Glutamatergic neuron (in vitro differentiated cells): ENCODE results near the gene TACR1. TPM values are rescaled to one million over a fixed set of nuclear protein-coding genes. Genes with fewer than 3 reads are reported as not detected.

ENCODE experiments used
- DNase-seq: peaks from one replicate; pipeline ENCODE4 v3.0.0; 2022
- H3K27ac Mint-ChIP-seq: one replicate; pipeline ENCODE4 v1.8.0; 2020; ENCODE audit warnings: mild to moderate bottlenecking, mixed read lengths, inconsistent platforms; ENCODE audit not compliant: unreplicated experiment
- H3K27me3 Mint-ChIP-seq: one replicate; pipeline ENCODE4 v1.8.0; 2020; ENCODE audit warnings: mild to moderate bottlenecking, moderate library complexity, mixed read lengths, inconsistent platforms; ENCODE audit not compliant: unreplicated experiment
- H3K36me3 Mint-ChIP-seq: one replicate; pipeline ENCODE4 v1.8.0; 2020; ENCODE audit warnings: mild to moderate bottlenecking, mixed read lengths, inconsistent platforms; ENCODE audit not compliant: unreplicated experiment
- H3K4me1 Mint-ChIP-seq: one replicate; pipeline ENCODE4 v1.8.0; 2020; ENCODE audit warnings: mild to moderate bottlenecking, low read depth, mixed read lengths, inconsistent platforms; ENCODE audit not compliant: unreplicated experiment
- H3K4me3 Mint-ChIP-seq: one replicate; pipeline ENCODE4 v1.8.0; 2020; ENCODE audit warnings: mild to moderate bottlenecking, mixed read lengths, inconsistent platforms; ENCODE audit not compliant: unreplicated experiment
- H3K9me3 Mint-ChIP-seq: one replicate; pipeline ENCODE4 v1.8.0; 2020; ENCODE audit warnings: mild to moderate bottlenecking, moderate library complexity, mixed read lengths, inconsistent platforms; ENCODE audit not compliant: unreplicated experiment
- total RNA-seq: library from RNA; stranded (reverse); fragmentation: NEBNext Ultra II Directional; extraction: Animal tissue kit (Norgen Biotek cat#: 25700); gene quantifications from one replicate; pipeline ENCODE4 v1.2.1, GENCODE V29; 2021; ENCODE audit not compliant: unreplicated experiment
- TF ChIP-seq, protein P1 (sequence below): fragments of 200-600 bp; sonication (generic); IDR thresholded peaks from one replicate; pipeline ENCODE4 v1.5.0; 2021; ENCODE audit not compliant: partially characterized antibody, unreplicated experiment

TACR1 gene
- total RNA-seq, 1 donor from 2014 or later = 0.17 TPM

DNA sequence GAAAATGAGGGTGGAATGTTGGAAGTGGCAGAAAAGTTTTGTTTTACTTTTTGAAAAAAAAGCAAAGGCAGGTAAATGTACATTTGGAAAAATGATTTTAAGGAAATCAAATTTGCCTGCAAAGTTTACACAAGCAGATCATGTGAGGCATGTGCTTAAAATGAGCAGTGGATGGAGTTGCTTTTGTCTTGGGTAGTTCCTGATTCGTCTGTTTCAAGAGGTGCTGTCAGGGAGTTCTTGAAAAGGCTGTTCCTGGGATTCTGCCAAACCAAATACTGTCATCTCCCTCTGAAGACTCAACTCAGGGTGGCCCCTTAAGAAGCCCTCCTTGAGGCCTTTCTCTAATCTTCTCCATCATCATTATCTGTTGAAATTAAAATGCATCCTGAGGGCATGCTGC, 59.0 kb downstream of the TACR1 start:
- Mint-ChIP-seq H3K27me3 (peaks cover 2% of the 10 kb centered on the region), H3K36me3 (no peaks in the 10 kb centered on the region), H3K9me3 (no peaks in the 10 kb centered on the region), H3K4me3 (no peak overlapping the region), H3K4me1 (no peaks in the 10 kb centered on the region), H3K27ac (no peak overlapping the region)
- no peak for DNase-seq
- TF ChIP-seq, protein P1, sequence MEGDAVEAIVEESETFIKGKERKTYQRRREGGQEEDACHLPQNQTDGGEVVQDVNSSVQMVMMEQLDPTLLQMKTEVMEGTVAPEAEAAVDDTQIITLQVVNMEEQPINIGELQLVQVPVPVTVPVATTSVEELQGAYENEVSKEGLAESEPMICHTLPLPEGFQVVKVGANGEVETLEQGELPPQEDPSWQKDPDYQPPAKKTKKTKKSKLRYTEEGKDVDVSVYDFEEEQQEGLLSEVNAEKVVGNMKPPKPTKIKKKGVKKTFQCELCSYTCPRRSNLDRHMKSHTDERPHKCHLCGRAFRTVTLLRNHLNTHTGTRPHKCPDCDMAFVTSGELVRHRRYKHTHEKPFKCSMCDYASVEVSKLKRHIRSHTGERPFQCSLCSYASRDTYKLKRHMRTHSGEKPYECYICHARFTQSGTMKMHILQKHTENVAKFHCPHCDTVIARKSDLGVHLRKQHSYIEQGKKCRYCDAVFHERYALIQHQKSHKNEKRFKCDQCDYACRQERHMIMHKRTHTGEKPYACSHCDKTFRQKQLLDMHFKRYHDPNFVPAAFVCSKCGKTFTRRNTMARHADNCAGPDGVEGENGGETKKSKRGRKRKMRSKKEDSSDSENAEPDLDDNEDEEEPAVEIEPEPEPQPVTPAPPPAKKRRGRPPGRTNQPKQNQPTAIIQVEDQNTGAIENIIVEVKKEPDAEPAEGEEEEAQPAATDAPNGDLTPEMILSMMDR = no peak

DNA sequence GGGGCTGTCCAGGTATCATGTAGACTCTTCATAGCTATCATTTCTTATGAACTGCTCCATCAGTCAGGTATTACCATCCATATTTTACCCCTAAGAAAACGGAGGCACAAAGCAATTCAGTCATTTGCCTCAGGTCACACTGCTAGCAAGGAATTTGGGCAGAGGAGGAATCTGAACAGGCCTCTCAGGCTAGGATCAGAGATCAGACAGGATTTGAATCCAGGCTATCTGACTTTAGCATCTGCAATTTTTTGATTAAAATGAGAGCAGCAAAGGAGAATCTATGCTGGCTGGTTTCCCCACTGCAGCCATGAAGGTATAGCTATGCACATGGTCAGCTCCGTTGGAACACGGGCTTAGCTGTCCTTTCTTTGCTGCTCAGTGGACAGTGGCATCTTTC, 60.1 kb downstream of the TACR1 start:
- Mint-ChIP-seq H3K9me3 (no peaks in the 10 kb centered on the region), H3K27ac (no peak overlapping the region), H3K4me1 (no peaks in the 10 kb centered on the region), H3K4me3 (no peak overlapping the region), H3K36me3 (no peaks in the 10 kb centered on the region), H3K27me3 (peaks cover 2% of the 10 kb centered on the region)
- TF ChIP-seq, protein P1 = no peak
- no peak for DNase-seq

DNA sequence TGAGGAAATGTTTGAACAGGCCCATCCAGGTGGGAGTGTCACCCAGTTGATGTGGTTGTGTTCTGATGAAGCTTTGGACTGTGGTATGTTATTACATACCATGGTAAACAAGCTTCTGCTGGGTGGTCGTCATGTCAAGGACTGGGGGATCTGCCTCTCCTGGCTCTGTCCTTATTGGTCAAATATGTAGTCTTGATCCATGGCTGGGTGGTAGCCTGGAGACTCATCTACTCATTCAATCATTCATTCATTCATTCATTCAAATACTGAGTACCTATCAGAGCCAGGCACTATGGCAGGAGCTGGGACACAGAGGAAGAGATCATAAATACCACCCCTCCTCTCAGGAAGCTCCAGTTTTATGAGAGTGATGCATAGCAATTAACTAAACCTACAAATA, 60.8 kb downstream of the TACR1 start:
- Mint-ChIP-seq H3K9me3 (no peaks in the 10 kb centered on the region), H3K4me1 (no peaks in the 10 kb centered on the region), H3K36me3 (no peaks in the 10 kb centered on the region), H3K4me3 (no peak overlapping the region), H3K27ac (no peak overlapping the region), H3K27me3 (peaks cover 2% of the 10 kb centered on the region)
- TF ChIP-seq, protein P1 = no peak
- DNase-seq = no peak

DNA sequence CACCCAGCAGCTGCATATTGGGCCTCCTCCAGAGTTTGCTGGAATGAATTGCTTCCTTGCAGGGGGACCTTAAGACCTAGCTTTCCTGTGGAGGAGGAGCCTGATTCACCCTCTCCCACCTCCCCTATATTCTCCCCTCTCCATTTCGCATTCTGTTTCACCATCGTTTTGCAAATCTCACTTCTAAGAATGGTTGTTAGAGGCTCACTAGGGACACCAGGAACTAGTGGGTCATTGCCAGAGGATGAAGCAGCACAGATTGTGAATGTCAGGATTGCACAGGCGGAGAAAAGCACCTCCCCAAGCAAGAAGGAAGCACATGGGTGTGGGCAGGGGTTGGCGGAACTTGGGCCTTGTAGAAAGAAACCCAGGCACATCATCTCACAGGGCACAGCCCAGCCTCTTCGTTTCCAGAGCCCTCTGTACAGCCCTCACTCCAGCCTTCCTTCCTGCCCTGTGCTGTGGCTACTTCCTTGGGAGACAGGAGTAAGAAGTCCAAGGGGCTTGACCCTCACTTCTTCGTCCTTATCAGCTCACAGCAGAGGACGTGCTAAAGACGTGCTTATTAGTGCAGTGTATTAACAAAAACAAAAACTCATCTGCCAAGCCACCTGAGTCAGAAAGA, 63.4 kb downstream of the TACR1 start:
- no peak for DNase-seq
- TF ChIP-seq, protein P1 = no peak
- H3K27me3 Mint-ChIP-seq = peaks cover 2% of the 10 kb centered on the region
- H3K4me1 Mint-ChIP-seq = no peaks in the 10 kb centered on the region
- H3K36me3 Mint-ChIP-seq = no peaks in the 10 kb centered on the region
- H3K4me3 Mint-ChIP-seq = no peak overlapping the region
- H3K9me3 Mint-ChIP-seq = no peaks in the 10 kb centered on the region
- H3K27ac Mint-ChIP-seq = no peak overlapping the region

DNA sequence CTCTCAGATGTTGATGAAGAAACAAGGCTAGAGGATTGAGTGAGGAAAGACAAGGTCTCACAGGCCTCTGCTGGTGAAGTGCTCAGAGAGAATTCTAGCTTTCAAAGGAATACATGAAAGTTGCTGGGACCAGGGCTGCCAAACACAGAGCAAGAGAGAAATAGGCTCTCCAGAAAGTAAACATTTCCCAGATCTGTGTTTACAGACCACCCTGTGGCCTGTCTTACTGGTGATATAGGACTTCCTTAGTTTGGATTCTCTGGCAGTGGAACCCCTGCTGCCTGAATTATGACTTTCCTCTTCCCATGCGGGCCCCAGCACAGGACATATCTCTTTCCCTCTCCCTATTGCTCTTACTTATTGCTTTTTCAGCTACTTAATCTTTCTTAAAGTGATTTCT, 64.5 kb downstream of the TACR1 start:
- Mint-ChIP-seq H3K4me1 (peaks cover 3% of the 10 kb centered on the region), H3K9me3 (no peaks in the 10 kb centered on the region)
- DNase-seq = no peak

More for the DNA sequence above, 64.5 kb downstream of the TACR1 start:
- Mint-ChIP-seq H3K4me3 (no peak overlapping the region), H3K36me3 (no peaks in the 10 kb centered on the region), H3K27ac (no peak overlapping the region), H3K27me3 (peaks cover 2% of the 10 kb centered on the region)
- TF ChIP-seq, protein P1 = no peak
